ENCODE results near the gene IQGAP2. TPM values are rescaled to one million over a fixed set of nuclear protein-coding genes. Genes with fewer than 3 reads are reported as not detected.
"Not testable (repeated sequence)": the region's sequence is repeated elsewhere in the genome, so short reads cannot be mapped to it uniquely, and the experiment has no call there.

IQGAP2 gene
- total RNA-seq, 1 experiment from 2014 or later = 1.5 TPM

DNA sequence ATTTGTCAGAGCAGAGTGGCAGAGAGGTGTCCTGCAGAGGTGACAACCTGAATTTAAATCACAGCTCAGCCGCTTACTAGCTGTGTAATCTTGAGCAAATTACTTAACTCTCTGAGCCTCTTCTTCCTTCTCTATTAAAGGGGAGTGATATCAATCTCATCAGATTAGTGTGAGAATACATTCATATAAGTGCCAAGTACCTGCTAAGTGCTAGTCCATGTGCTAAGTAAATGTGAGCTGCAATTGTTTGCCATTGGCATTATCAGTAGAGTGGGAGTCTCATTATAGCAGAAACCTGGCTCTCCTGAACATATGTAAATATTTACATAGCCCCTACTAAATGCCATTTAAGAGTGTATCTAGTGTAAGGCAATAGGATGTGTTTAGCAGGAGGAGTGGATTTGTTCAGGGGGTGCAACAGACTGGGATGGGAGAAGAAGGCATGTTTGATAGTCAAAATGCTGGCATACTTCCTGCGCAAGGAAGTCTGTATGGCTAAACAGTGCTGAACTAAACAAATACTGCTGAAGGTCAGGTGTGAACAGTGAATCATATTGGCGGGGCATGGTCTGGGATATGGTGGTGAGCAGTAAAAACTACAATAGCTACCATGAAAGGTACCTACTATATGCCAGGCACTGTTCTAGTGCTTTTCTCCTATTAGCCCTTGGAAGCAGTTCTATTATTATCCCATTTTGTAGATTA, 145.6 kb downstream of the IQGAP2 start:
- ChIA-PET CTCF (interaction anchor here (0.9 kb wide), 1 partner anchor 211 kb away, joined by 3 read pairs; no protein-coding TSS in a partner anchor), POLR2A (interaction anchor here (0.7 kb wide), 1 partner anchor 79 kb away, joined by 3 read pairs; no protein-coding TSS in a partner anchor)
- TF ChIP-seq, protein P1, sequence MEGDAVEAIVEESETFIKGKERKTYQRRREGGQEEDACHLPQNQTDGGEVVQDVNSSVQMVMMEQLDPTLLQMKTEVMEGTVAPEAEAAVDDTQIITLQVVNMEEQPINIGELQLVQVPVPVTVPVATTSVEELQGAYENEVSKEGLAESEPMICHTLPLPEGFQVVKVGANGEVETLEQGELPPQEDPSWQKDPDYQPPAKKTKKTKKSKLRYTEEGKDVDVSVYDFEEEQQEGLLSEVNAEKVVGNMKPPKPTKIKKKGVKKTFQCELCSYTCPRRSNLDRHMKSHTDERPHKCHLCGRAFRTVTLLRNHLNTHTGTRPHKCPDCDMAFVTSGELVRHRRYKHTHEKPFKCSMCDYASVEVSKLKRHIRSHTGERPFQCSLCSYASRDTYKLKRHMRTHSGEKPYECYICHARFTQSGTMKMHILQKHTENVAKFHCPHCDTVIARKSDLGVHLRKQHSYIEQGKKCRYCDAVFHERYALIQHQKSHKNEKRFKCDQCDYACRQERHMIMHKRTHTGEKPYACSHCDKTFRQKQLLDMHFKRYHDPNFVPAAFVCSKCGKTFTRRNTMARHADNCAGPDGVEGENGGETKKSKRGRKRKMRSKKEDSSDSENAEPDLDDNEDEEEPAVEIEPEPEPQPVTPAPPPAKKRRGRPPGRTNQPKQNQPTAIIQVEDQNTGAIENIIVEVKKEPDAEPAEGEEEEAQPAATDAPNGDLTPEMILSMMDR (IDR thresholded peaks at IDR 0.05; ENCODE audit: unreplicated experiment) = no peak
- intact Hi-C loops (cut with micrococcal nuclease) = no loop called here
- Mint-ChIP-seq H3K4me3 (ENCODE audit: unreplicated experiment) (no peak overlapping the region), H3K36me3 (ENCODE audit: insufficient read depth, unreplicated experiment) (no peaks in the 10 kb centered on the region), H3K27ac (ENCODE audit: low read depth, unreplicated experiment) (no peak overlapping the region), H3K27me3 (ENCODE audit: insufficient read depth, unreplicated experiment) (no peaks in the 10 kb centered on the region), H3K9me3 (ENCODE audit: unreplicated experiment) (no peaks in the 10 kb centered on the region), H3K4me1 (ENCODE audit: insufficient read depth, unreplicated experiment) (peaks cover 7% of the 10 kb centered on the region)
- BruUV-seq (replicated peaks) = no TSS peak
- no peak for DNase-seq (ENCODE audit: unreplicated experiment)

DNA sequence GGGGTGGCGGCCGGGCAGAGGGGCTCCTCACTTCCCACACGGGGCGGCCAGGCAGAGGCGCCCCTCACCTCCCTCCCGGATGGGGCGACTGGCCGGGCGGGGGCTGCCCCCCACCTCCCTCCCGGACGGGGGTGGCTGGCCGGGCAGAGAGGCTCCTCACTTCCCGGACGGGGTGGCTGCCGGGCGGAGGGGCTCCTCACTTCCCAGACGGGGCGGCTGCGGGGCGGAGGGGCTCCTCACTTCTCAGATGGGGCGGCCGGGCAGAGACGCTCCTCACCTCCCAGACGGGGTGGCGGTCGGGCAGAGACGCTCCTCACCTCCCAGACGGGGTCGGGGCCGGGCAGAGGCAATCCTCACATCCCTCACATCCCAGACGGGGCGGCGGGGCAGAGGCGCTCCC, 147.8 kb downstream of the IQGAP2 start:
- H3K36me3 Mint-ChIP-seq (ENCODE audit: insufficient read depth, unreplicated experiment); H3K9me3 Mint-ChIP-seq (ENCODE audit: unreplicated experiment); H3K4me1 Mint-ChIP-seq (ENCODE audit: insufficient read depth, unreplicated experiment); H3K4me3 Mint-ChIP-seq (ENCODE audit: unreplicated experiment); CTCF ChIA-PET; H3K27me3 Mint-ChIP-seq (ENCODE audit: insufficient read depth, unreplicated experiment); intact Hi-C loops (cut with micrococcal nuclease); BruUV-seq (replicated peaks); H3K27ac Mint-ChIP-seq (ENCODE audit: low read depth, unreplicated experiment); POLR2A ChIA-PET; DNase-seq (ENCODE audit: unreplicated experiment): not testable (repeated sequence)

DNA sequence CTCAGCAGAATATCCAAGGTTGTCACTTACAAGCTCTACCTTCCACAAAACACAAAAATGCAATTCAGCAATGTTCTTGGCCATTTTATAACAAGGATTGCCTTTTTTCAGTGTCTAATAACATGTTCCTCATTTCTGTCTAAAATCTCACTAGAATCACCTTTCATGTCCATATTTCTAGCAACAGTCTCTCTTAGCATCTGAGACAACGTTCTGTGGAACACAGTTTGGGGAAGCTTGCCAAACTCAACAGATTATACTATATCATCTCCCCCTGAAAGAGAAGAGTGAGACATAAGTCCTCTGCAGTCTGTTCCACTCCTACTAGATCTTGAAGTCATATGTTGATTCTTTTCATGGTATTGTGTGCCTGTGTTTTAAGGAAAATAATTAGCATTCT, 149.5 kb downstream of the IQGAP2 start:
- intact Hi-C loops (cut with micrococcal nuclease) = no loop called here
- H3K27me3 Mint-ChIP-seq (ENCODE audit: insufficient read depth, unreplicated experiment) = no peaks in the 10 kb centered on the region
- H3K27ac Mint-ChIP-seq (ENCODE audit: low read depth, unreplicated experiment) = no peak overlapping the region
- DNase-seq (ENCODE audit: unreplicated experiment) = no peak
- CTCF ChIA-PET = interaction anchor here (1.0 kb wide), 1 partner anchor 9 kb away, joined by 3 read pairs; no protein-coding TSS in a partner anchor
- no TSS peak for BruUV-seq (replicated peaks)
- POLR2A ChIA-PET = no interaction called here
- H3K36me3 Mint-ChIP-seq (ENCODE audit: insufficient read depth, unreplicated experiment) = peaks cover 11% of the 10 kb centered on the region
- TF ChIP-seq, protein P1 (IDR thresholded peaks at IDR 0.05; ENCODE audit: unreplicated experiment) = no peak
- no peak overlapping the region for H3K4me3 Mint-ChIP-seq (ENCODE audit: unreplicated experiment)
- peaks cover under 1% of the 10 kb centered on the region for H3K4me1 Mint-ChIP-seq (ENCODE audit: insufficient read depth, unreplicated experiment)
- no peaks in the 10 kb centered on the region for H3K9me3 Mint-ChIP-seq (ENCODE audit: unreplicated experiment)

DNA sequence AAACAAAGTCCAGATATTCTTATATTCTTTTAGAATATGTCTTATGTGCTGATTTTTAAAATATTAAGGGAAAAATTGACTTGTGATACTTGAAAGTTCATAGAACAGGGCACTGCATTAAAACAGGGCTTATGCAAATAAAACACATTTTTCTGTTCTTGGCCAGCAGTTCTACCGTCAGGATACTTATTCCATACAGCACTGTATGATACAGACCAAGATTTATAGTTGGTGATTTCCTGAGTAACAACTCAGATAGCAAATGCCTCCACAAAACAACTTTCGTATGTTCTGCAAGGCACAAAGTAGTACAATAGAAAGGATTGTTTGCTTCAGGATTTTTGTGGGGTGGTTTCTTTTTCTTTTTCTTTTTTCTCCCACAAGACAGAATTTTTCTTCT, 150.2 kb downstream of the IQGAP2 start:
- Mint-ChIP-seq H3K4me3 (ENCODE audit: unreplicated experiment) (no peak overlapping the region), H3K4me1 (ENCODE audit: insufficient read depth, unreplicated experiment) (no peaks in the 10 kb centered on the region), H3K36me3 (ENCODE audit: insufficient read depth, unreplicated experiment) (peaks cover 11% of the 10 kb centered on the region), H3K9me3 (ENCODE audit: unreplicated experiment) (no peaks in the 10 kb centered on the region), H3K27me3 (ENCODE audit: insufficient read depth, unreplicated experiment) (no peaks in the 10 kb centered on the region), H3K27ac (ENCODE audit: low read depth, unreplicated experiment) (no peak overlapping the region)
- CTCF ChIA-PET = no interaction called here
- POLR2A ChIA-PET = interaction anchor here (0.6 kb wide), 1 partner anchor 308 kb away, joined by 3 read pairs; no protein-coding TSS in a partner anchor
- no TSS peak for BruUV-seq (replicated peaks)
- intact Hi-C loops (cut with micrococcal nuclease) = no loop called here
- TF ChIP-seq, protein P1 (IDR thresholded peaks at IDR 0.05; ENCODE audit: unreplicated experiment) = no peak
- no peak for DNase-seq (ENCODE audit: unreplicated experiment)
